Measurements from ENCODE around the gene FBXO3.
"Not testable (repeated sequence)": the region's sequence is repeated elsewhere in the genome, so short reads cannot be mapped to it uniquely, and the experiment has no call there.

GRCh38 chr11:33727539-33727938 lies 46.8 kb downstream of the FBXO3 start:
- TF ChIP-seq CTCF (conservative IDR thresholded peaks at IDR 0.05; ENCODE audit: low read length); EZH2phosphoT487 (IDR thresholded peaks at IDR 0.05; ENCODE audit: borderline replicate concordance): not testable (repeated sequence)
